Stimulated activated CD8-positive, alpha-beta memory T cell treated with anti-CD3 and anti-CD28 coated beads, Interleukin-4, amount 100 ng/mL, for 24 hours (primary cell): ENCODE measurements around the gene TOPAZ1.

Experiments
- DNase-seq: peaks from one replicate; pipeline ENCODE4 v3.0.0-alpha.2; 2020; ENCODE audit warnings: low read depth

TOPAZ1 gene

DNA sequence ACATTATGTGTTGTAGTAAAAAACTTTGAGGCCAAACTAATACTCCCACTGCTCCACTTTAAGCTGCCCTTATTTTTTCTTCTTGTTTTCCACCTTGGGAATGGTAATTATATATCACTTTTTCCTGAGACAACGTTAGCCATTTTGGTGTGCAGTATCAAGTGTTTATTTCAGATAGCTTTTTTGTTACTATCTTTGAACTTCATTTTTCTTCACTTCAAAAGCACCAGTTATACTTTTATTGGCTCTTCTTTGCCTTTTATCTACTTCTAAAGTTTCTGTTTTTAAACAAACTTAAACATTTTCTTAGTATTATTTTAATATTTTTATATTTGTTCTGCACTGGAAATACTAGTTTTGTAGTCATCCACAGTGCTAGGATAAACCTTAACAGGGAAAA lies 6.5 kb downstream of the TOPAZ1 start:
- no peak for DNase-seq

DNA sequence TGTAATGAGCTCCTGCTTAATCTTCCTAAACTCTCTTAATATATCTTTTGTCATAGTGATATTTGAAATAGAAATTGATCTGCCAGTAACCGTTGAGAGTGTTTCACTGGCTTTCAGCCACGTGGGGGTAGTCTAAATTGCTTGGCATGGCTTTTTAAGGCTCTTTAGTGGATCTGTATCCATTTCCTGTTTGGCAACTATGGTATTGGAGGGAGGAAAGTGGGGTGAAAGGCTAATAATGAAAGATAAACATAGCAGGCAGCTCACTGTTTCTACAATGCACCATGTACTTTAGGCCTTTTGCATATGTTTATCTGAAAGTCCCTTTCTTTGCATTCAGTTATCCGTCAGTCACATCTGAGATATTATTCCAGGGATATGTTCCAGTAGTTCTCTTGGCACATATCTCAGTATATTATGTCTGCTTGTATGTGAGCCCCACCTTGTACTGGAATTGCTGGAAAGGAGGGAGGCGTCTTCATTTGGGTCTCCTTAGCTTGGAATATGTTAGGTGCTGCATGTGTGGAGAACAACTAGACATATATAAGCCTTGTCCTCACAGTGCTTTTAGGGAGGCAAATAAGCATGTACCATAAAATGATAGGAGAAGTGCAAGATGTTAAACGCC lies 10.8 kb downstream of the TOPAZ1 start:
- no peak for DNase-seq

- DNase-seq, result no peak
These were observed 17.7 kb downstream of the TOPAZ1 start for GRCh38 chr3:44259404-44259803.

DNA sequence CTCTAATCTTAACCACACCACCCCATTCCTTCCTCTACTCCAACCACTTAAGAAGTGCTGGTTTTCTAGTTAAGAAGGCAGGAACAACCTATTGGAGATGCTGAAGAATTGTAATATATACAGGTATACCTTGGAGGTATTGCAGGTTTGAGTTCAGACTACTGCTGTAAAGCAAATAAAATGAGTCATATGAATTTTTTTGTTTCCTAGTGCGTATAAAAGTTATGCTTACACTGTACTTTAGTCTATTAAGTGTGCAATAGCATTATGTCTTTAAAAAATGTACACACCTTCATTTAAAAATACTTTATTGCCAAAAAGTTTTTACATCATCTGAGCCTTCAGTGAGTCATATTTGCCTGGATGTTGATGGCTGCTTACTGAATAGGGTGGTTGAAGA lies 22.5 kb downstream of the TOPAZ1 start:
- no peak for DNase-seq

DNA sequence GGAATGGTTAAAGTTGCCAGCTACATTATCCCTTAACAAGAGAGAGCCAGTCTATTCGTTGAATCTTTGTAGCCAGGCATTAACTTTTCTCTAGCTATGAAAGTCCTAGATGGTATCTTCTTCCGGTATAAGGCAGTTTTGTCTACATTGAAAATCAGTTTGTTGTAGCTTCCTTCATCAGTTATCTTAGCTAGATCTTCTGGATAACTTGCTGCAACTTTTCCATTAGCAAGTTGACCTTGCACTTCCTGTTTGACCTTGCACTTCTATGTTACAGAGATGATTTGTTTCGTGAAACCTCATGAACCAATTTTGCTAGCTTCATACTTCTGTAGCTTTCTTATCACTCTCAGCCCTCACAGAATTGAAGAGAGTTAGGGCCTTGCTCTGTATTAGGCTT lies 24.1 kb downstream of the TOPAZ1 start:
- no peak for DNase-seq

DNA sequence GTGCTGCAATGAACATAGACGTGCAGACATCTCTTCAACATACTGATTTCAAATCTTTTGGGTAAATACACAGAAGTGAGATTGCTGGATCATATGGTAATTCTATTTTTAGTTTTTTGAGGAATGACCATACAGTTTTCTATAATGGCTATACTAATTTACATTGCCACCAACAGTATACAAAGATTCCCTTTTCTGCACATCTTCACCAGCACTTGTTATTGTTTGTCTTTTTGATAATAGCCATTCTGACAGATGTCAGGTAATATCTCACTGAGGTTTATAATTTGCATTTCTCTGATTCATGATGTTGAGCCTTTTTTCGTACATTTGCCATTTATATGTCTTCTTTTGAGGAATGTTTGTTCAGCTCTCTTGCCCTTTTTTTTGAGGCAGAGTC lies 30.5 kb downstream of the TOPAZ1 start:
- no peak for DNase-seq

- DNase-seq, result no peak
These were observed 36.2 kb downstream of the TOPAZ1 start for GRCh38 chr3:44277925-44278324.

DNA sequence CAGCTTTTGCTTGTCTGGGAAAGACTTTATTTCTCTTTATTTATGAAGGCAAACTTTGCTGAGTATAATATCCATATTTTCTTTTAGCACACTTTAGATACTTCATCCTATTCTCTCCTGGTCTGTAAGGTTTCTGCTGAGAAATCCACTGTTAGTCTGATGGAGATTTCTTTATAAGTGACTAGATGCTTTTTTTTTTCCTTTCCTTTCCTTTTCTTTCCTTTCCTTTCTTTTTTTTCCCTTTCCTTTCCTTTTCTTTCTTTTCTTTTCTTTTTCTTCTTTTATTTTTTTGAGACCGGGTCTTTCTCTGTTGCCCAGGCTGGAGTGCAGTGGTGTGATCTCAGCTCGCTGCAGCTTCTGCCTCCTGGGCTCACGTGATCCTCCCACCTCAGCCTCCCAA lies 38.4 kb downstream of the TOPAZ1 start:
- DNase-seq, result no peak

GRCh38 chr3:44280631-44281030 lies 38.9 kb downstream of the TOPAZ1 start:
- no peak for DNase-seq

DNA sequence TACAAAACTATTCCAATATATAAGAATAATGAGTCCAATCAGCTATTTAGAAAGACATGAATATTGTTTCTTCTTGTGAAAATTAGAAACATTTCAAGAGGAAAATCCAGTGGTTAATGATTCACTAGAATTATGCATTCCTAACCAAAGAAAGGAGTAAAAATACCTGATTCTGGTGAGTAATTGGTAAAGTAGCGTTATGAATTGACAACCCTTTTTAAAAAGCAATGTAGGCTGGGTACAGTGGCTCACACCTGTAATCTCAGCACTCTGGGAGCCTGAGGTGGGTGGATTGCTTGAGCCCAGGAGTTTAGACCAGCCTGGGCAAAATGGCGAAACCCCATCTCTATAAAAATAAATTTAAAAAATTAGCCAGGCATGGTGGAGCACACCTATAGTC lies 43.3 kb downstream of the TOPAZ1 start:
- DNase-seq, result no peak

GRCh38 chr3:44289882-44290462 lies 48.3 kb downstream of the TOPAZ1 start:
- no peak for DNase-seq

- no peak for DNase-seq
These were observed 50.6 kb downstream of the TOPAZ1 start for GRCh38 chr3:44292276-44292675.

DNA sequence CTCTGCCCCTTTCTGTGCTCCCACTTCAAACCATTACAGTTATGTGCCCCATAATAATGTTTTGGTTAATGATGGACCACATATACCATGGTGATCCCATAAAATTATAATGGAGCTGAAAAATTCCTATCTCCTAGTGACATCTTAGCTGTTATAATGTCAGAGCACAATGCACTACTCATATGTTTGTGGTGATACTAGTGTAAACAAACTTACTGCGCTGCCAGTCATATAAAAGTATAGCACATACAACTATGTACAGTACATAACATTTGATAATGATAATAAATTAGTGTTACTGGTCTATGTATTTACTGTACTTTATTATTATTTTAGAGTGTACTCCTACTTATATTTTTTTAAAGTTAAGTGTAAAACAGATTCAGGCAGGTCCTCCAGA lies 51.3 kb downstream of the TOPAZ1 start:
- no peak for DNase-seq

GRCh38 chr3:44297255-44297654 lies 55.6 kb downstream of the TOPAZ1 start:
- no peak for DNase-seq

GRCh38 chr3:44301746-44302145 lies 60.1 kb downstream of the TOPAZ1 start:
- DNase-seq, result no peak

DNA sequence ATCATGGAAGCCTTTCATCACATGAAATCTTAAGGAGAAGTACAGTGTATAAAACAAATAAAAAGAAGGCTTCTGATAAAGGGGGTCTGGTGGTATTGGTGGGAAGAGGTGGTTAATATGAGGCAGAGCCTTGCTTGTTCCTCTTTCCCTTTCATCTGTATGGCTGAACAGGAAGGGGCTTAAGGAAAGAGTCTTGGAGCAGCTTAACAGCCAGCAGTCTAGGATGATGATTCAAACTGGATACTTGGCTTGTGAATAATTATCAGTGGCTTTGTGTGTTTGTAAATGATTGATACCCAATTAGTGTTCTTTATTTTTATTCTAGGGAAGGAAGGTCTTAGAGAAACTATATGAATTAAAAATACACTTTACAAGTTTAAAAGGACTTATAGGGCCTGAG lies 67.8 kb downstream of the TOPAZ1 start:
- DNase-seq, result no peak

GRCh38 chr3:44318891-44319311 lies 77.2 kb downstream of the TOPAZ1 start:
- no peak for DNase-seq

DNA sequence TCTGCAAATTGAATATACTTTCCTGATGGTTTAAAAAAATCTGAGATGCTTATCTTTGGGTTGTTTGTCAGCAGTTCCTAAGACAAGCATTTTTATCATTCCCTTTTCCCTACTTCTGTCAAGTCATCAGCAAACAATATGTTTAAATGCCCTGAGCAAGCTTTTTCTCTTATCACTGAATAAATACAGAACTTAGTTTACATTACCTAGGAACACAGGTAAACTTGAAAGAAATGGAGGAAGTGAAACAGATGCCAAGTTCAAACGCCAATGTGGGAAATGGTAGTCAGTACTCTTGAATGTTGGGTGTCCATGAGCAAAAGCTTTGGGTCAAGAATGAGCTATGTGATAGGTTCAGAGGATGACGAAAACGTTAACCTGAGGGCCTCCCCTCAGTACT lies 79.6 kb downstream of the TOPAZ1 start:
- no peak for DNase-seq

DNA sequence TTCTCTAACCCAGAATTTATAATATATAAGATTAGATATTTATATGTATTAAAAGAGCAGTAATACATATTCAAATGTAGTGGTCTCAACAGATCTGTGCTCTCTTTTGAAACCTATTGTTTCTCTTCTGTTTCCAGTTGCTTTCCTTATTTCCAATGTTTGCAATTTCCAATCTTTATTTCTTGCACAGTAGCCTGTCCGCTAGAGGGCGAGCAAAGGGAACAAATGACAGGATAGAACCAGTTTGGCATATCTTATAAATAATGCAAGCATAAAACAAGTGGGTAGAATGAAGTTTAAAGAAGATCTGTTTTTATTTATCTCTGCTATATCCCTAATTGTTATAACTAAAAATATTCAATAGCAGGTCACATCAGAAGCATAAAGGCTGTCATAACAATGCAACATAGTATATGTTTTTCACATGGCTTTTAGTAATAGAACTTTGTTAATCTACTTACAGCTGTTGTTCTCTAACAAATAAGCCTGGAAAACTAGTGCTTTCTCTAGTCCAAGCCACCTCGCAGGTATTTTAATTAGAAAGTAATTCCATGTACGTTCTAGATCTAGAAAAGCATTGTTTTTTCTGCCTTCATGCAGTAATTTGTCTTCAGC lies 81.8 kb downstream of the TOPAZ1 start:
- peak; percentile 15 for DNase-seq

- DNase-seq, result no peak
These were observed 82.9 kb downstream of the TOPAZ1 start for GRCh38 chr3:44324584-44324983.

- no peak for DNase-seq
These were observed 84.3 kb downstream of the TOPAZ1 start for GRCh38 chr3:44326019-44326418.

DNA sequence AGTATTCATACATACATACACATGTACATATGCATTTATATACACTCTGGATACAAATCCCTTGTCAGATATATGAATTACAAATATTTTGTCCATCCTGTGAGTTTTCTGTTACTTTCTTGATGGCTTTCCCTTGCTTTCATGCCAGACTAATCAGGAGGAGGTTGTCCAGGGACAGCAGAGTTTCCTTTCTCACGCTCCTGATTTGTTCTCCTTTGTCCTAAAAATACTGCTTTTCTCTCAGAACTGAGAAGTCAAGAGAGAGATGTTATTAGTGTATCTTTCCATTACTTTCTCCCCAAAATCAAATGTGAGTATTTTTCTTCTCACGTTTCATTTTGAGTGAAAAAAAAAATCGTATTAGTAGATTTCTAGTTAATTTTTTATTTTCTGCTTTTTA lies 84.8 kb downstream of the TOPAZ1 start:
- no peak for DNase-seq

GRCh38 chr3:44329946-44330345 lies 88.3 kb downstream of the TOPAZ1 start:
- no peak for DNase-seq

DNA sequence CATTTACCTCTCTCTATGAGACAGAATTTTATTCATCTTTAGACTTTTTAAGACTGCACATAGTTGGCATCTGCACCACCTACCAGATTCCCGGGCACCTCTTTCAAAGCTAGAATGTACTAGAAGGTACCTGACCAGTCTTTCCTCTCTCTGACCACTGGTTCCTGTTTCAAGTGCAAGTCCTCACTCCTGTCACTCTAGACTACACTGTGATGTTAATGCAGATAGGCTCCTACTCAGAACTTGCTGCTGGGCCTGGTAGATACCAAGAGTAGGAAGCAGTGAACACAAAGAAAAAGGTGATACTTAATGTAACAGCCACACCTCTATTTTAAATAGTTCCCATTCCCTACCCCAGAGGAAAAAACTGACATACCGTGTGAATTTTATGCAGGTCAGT lies 88.8 kb downstream of the TOPAZ1 start:
- DNase-seq, result no peak
